Activated CD8-positive, alpha-beta memory T cell treated with anti-CD3 and anti-CD28 coated beads for 36 hours (primary cell): ENCODE measurements around the gene ACTC1. TPM values are rescaled to one million over a fixed set of nuclear protein-coding genes. Genes with fewer than 3 reads are reported as not detected.

Source experiments
- CTCF ChIA-PET: fragments of 350-600 bp; sonication (Branson Sonifier 250); formaldehyde crosslinking; loops from one replicate; lab custom pipeline; 2021; ENCODE audit warnings: antibody characterized with exemption; lab: Charles Lee
- POLR2A ChIA-PET: fragments of 350-600 bp; sonication (Branson Sonifier 250); formaldehyde crosslinking; loops from one replicate; lab custom pipeline; 2021; ENCODE audit warnings: antibody characterized with exemption; lab: Charles Lee
- total RNA-seq, 2 experiments: library from RNA; stranded (reverse); gene quantifications; one replicate each; pipeline ENCODE4 v1.2.3, GENCODE V29; 2021

The ACTC1 gene
- total RNA-seq, 2 experiments from 2014 or later: not detected

DNA sequence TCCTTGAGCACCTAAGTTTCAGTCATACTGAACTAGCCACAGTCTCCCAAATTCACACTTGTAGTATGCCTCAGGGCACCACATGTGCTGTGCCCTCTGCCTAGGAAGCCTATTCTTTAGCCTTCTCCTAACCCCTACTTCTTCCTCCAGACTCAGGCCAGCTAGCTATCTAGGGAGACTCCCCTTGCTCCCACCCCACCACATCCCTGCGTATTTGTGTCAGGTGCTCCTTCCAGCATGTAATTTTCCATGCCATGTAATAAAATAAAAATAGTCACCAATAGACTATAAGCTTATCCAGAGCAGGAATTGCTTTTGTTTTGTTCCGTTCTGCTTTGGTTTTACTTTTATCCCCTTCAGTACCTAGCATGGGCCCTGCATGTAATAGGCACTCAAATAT is 25.6 kb downstream of the ACTC1 start:
- CTCF ChIA-PET: no interaction called here
- POLR2A ChIA-PET: no interaction called here

DNA sequence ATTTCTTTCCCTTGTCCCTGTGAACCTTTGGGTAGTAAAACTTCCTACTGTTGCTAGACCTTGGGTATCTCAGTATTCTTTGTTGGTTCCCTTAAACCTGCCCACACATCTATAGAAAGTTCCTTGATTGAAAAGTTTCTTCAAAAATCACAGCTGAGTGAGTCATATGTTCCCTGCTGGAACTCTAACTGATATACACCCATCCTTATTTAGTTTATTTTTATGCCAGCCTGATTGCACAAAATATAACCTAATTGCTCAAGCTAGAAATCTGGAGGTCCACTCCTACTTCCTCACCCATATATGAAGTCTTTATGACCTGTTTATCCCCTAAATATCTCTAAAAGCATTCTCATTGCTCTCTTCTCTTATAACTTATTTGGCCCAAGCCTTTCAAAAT is 26.8 kb downstream of the ACTC1 start:
- ChIA-PET POLR2A (no interaction called here), CTCF (no interaction called here)

DNA sequence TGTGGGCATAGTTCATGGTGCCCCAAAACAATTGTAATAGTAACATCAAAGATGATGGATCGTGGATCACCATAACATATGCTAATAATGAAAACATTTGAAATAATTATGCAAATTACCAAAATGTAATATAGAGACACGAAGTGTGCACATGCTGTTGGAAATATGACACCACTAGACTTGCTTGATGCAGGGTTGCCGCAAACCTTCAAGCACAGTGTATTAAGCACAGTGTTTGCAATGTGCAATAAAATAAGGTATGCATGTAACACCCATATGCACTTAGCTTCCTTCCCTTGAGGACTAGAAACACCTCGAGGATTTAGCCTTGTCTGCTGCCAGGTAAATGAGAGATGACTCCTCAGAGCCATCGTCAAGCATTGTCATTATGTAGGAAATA is 29.6 kb downstream of the ACTC1 start:
- CTCF ChIA-PET: no interaction called here
- POLR2A ChIA-PET: no interaction called here

DNA sequence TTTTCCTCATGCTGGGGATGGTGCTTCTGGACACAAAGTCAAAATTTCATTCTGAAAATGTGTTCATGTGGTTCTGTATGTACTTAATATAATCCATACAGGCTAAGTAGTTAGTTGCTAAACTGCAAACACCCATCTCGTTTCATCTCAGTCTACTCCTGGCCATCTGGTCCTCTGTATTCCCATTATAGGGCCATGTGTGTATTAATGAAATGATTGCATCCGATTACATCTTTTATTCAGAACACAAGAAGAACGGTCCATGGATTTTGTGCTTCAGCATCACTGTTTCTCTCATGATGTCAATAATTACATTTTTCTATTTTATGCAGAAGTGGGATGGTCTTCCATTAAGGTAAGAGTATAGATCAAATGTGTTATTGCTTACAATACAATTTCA is 34.4 kb downstream of the ACTC1 start:
- POLR2A ChIA-PET: no interaction called here
- CTCF ChIA-PET: no interaction called here

DNA sequence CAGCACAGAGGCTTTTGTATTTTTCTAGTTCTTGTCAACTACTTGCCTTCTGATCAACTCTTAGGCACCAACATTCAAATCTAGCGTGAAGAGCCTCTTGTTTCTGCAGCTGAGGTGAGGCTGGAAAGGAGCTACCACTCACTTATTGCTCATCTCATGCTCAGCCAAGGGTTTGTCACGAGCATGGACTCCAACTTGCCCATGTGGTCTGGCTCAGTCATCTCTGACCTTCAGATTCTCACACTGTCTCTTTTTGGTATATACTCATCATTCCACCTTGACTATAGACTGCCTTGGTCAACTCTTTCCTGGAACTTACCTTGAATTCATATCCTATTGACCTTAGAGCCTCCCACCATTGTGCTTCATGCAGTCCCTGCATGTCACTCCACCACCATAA is 35.4 kb downstream of the ACTC1 start:
- POLR2A ChIA-PET: no interaction called here
- CTCF ChIA-PET: no interaction called here

DNA sequence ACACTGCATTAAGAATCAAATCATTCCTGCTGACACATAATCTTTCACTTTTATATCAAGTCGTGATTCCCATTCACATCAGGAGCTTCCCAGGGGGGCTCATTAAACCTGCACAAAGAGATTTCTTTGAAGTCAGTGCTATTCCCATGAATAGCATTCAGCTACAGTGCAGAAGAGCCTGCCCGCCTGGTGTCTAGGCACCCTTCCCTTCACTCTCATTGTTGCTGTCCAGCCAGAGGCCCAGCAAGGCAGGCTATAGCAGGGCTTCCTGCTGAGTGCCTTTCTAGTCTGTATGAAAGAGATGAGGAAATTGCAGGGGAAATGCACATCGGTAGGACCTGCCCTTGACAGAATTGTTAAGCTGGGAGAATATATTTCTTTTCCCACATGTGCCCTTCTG is 36.0 kb downstream of the ACTC1 start:
- CTCF ChIA-PET: no interaction called here
- POLR2A ChIA-PET: no interaction called here

DNA sequence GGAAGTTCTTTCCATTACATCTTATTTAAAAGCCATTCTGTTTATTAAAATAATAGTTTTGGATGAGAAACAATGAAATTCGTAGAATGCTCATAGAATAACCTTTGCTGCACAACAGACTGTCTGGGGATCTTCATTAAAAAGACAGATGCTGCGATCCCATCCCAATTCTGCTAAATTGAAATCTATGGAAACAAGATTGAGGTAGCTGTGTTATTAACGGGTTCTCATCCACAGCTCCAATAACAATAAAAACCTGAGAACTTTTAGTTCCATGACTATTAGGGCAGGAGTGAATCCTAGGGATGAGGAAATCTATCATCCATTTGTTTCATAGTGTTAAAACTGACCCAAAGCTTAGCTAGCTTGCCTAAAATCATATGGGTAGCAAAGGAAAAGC is 38.1 kb downstream of the ACTC1 start:
- POLR2A ChIA-PET: no interaction called here
- CTCF ChIA-PET: no interaction called here

DNA sequence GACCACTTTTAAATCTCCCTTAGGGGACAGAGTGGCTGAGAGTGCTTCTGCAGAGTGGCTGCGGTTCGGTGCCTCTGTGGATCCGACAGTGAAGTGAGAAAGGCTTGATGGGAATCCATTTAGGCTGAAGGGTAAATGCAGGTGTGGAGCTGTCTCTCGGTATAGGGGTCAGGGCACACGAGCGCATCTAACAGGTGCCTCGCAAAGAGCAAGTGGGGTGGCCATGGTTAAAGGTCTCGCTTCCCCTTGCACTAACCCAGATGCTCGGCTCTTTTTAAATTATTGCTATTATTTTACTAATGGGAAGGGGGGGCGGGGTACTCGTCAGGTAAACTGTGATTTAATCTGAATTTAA is 40.0 kb downstream of the ACTC1 start:
- ChIA-PET POLR2A (no interaction called here), CTCF (no interaction called here)

DNA sequence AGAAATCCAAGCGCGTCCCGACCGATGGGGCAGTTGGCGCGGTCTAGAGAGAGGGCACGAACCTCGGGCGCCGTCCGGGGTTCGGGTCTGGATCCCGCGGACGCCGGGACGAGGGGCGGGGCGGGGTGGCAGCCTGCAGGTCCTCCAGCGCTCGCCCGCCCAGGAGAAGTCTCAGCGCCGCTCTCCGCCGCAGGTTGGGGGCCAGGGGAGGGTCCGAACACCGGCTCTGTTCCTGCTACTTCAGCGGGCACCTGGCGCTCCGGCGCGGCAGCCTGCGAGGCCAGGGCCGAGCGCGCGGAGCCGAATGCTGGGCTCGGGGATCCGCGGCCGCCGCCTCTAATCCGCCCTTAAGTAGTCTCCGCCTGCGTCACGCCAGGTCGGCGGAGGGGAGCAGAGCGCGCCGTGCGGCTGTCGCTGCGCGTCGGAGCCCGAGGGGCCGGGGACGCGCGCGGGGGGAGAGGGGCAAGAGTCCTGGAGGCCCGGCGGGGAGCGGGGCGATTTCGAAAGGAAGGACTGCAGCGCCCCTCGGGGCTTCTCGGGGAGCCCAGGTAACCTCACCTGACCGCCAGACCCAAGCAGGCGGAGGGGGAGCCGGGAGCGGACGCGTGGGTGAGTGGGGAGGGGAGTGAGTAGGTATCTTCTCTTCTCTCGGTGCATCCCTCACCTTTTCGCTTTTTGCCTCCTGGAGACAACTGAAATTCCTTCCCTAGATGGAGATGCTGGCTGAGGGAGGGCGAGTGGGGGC is 40.5 kb downstream of the ACTC1 start, which contains the start of gene GJD2:
TSS of gene GJD2 (minus strand) at position 325 of the 745 bp plus-strand sequence. CDS start 510 bp downstream, outside the sequence.
- ChIA-PET POLR2A (no interaction called here), CTCF (no interaction called here)

DNA sequence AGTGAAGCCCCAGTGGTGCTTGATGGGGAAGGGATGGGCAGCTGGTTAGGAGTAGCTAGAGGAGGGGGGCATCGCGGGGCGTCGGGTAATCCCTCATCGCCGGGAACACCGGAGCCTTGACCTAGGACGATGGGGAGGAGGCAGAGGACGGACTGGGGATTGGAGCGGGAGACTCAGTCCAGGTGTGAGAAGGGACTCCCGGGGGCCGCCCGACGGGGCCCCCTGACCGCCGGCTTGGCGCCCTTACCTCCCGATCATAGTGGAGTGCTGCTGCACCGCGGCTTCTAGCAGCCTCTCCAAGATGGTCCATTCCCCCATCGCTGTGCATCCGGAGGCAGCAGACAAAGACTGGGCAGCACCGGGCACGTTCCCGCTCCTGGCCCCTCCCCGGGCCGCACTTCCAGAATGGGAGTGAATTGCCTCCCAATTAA is 41.2 kb downstream of the ACTC1 start:
- CTCF ChIA-PET: no interaction called here
- POLR2A ChIA-PET: no interaction called here

DNA sequence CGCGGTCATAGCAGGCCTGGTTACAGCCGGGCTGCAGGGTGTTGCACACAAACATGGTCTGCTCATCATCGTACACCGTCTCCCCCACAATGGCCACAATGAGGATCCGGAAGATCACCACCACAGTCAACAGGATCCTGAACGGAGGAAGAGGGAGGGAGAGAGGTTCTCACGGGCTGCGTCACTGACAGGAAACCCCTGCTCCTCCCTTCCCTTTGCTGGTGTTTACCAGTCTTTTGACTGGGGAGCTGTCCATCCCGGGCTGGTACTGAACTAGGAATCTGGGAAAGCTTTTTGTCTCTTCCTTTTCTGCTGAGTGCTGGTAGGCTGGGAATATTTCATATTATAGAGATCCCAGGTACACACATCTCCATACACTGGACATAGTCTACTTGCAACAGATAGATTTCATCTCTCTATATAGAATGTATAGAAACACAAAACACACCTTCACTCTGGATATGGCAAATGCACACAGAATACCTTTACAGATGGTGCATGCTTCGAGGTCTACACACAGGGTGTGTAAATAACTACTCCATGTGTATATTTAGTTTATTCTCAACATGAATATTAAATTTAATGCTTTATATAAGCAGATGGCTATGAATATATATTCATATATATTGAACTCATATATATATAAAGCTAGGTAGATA is 42.0 kb downstream of the ACTC1 start:
- ChIA-PET POLR2A (no interaction called here), CTCF (no interaction called here)

DNA sequence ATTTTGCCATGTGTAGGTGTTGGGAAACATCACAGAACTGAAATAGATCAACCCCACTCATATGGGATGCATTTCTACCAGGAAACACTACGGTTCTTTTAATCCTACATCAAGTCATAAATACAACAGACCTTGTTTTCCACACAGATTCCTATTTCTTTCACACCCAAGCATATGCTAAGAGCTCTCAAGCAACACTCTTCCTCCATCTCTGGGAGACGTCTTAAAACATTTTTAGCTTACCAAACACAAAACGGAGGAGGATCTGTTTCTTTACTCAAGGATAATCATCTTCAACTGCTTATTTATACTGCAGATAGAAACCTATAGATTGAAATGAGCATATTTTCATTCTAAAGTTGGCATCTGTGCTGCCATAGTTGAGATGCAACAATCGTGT is 45.7 kb downstream of the ACTC1 start:
- POLR2A ChIA-PET: no interaction called here

More for the DNA sequence above, 45.7 kb downstream of the ACTC1 start:
- CTCF ChIA-PET: no interaction called here

Other genes with a start within 250 kb of the ACTC1 start
- gene GOLGA8B, start 211.9 kb downstream of the ACTC1 start, total RNA-seq: 100 to 1,000 TPM; 166 to 167 TPM
- not detected for gene GJD2, start 40.6 kb downstream of the ACTC1 start, total RNA-seq
- 10 to 100 TPM; 38.8 to 39.6 TPM for gene AQR, start 174.2 kb upstream of the ACTC1 start, total RNA-seq
- gene ZNF770, start 192.7 kb upstream of the ACTC1 start, total RNA-seq: 10 to 100 TPM; 62.9 to 65.8 TPM